GM19035 (cell line): ENCODE measurements around the gene LRIT2.
A peak's percentile ranks its signal among the peaks of the same experiment; 100 is the strongest.

Source experiments
- ATAC-seq: cut with Tn5 transposase; IDR thresholded peaks from one replicate; pipeline ENCODE4 v1.9.1; 2021; ENCODE audit not compliant: unreplicated experiment

The LRIT2 gene

GRCh38 chr10:84243759-84244158, 18.4 kb upstream of the LRIT2 start:
- no peak for ATAC-seq

DNA sequence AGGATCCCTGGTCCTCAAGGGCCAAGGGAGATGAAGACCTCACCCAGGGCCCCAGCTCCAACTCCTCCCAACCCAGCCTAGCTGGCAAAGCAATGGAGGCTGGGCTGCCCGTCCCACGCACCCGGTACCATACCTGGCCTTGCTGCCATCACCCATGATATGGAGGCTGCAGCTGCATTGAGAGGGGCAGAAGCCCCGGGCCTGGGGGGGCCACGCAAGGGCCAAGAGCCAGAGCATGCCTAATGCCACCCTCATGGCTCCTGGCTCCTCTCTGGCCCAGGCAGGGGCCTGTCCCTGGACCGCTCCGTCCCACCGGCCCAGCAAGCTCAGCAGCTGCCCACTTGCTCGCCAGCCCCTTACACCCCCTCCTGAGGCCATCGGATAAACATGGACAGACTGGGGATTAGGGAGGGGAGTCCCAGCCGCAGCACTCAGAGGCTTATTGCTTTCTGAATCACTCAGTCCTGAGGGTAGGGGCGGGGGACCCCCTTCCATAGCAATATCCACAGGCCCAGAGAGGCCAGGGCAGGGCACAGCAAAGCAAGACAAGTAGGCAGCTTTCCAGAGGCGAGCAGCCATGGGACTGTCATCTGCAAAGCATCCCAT, 15.9 kb upstream of the LRIT2 start, which contains the start of gene LRIT1:
TSS of gene LRIT1 (minus strand) at position 362 of the 606 bp plus-strand sequence. CDS start at position 255, 107 bp downstream.
- no peak for ATAC-seq

- ATAC-seq = no peak
Observed at GRCh38 chr10:84238909-84239308, 13.6 kb upstream of the LRIT2 start.

- no peak for ATAC-seq
Observed at GRCh38 chr10:84237199-84238051, 12.1 kb upstream of the LRIT2 start.

- no peak for ATAC-seq
Observed at GRCh38 chr10:84236807-84237198, 11.5 kb upstream of the LRIT2 start.

DNA sequence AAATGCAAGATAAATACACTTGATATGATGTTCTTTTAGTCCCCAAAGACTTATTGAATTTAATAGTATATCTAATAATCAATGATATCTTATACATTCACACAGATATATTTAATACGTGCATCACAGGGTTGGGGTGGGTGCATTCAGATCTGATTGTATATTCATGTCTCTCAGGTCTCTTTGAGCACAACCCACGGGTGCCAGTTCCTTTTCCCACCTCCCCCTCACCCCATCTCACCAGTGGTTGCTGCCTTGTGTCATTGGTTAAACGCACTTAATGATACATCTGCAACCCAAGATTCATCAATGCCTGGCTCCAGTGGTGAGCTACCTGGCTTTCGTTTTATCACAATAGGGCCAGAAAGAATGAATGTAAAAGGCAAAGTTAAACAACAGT, 9.8 kb upstream of the LRIT2 start:
- no peak for ATAC-seq

DNA sequence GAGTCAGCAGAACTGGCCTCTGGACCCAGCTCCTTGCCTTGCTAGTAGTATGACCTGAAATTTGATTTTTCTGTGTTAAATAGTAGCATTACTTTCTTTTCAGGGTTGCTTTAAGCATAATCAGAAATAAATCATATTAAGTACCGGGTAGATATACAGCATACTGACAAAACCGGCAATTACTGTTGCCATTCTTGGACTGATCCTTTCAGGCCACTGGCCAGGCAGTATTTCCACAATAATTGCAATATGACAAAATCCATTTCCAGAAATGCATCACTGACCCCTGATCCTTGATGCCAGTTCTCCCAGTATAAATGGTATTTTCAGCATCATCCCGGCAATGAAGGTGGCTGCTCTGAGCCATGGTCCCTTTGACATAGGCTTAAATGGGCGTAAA, 9.1 kb upstream of the LRIT2 start:
- no peak for ATAC-seq

DNA sequence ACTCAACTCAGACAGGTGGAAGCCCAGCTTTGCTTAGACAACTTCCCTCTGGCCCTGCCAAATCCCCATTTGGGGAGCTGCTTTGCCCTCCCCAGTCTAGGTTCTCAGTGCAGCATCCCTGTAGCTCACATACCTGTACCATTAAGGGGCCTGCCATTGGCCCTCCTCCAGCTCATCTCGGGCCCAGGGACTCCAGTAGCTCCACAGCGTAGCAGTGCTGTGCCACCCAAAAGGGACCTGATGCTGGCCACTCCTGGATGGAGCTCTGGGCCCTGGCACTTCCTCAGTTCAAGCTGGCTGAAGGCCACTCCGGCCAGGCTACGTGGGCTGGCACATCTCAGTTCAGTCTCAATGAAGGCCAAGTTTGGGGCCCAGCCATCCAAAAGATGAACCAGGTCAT, 8.6 kb upstream of the LRIT2 start:
- no peak for ATAC-seq

- ATAC-seq = no peak
Observed at GRCh38 chr10:84232376-84232775, 7.0 kb upstream of the LRIT2 start.

- ATAC-seq = no peak
Observed at GRCh38 chr10:84230359-84230758, 5.0 kb upstream of the LRIT2 start.

DNA sequence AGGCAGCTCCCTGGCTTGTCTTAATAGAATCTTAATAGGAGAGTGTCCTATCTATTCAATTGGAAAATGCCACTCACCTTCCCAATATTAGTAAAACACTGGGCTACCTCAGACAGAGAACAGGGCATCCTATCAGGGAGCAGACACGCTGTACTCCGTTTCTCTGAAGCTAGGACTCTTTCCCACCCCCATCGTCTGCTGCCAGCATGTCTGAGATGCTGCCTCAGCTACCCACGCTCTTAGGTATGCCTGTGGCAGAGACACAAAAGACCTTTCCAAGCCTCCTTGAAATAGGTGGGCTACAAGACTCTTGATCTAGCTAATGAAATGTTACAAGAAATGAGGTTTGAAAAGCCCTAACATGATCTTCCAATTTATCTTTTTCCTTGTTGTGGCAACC, 2.5 kb upstream of the LRIT2 start:
- ATAC-seq = no peak

DNA sequence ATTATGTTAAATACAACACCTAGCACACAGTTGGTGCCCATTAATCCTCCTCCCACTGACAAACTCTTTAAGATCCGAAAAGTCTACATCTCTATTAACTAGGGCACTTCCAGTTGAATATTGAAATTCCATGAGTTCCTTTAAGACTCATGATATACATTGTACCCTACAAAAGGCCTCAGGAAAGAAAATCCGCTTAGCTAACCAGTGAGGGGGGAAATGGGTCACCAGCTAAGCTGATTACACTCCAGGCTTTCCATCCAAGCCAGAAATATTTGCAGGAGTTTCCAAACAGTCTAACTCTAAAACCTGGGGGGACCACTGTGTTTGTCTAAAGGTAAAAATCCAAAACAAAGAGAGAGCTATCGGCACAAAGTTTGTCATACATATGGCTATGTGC, 1.3 kb upstream of the LRIT2 start:
- no peak for ATAC-seq

GRCh38 chr10:84224411-84225028, 824 bp downstream of the LRIT2 start:
- ATAC-seq = no peak

DNA sequence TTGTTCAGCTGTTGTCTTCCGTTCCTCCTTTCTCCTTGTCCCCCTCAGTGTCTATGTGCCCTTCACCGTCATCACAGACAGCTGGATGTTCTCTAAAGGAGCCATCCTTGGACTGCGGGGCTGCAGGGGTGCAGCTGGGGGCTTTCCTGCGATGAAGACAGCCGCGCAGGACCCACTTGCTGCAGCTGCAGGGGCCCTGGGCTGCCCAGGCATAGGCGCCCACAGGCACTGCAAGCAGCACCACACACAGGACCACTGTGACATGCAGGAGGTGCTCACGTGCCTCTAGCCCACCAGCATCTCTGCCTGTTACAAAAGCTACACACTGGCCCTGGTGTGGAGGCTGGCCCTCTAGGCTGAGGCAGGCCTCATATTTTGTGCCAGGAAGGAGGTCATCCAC, 3.4 kb downstream of the LRIT2 start:
- no peak for ATAC-seq

GRCh38 chr10:84217746-84218145, 7.6 kb downstream of the LRIT2 start:
- no peak for ATAC-seq

- ATAC-seq = no peak
Observed at GRCh38 chr10:84216834-84217233, 8.5 kb downstream of the LRIT2 start.

DNA sequence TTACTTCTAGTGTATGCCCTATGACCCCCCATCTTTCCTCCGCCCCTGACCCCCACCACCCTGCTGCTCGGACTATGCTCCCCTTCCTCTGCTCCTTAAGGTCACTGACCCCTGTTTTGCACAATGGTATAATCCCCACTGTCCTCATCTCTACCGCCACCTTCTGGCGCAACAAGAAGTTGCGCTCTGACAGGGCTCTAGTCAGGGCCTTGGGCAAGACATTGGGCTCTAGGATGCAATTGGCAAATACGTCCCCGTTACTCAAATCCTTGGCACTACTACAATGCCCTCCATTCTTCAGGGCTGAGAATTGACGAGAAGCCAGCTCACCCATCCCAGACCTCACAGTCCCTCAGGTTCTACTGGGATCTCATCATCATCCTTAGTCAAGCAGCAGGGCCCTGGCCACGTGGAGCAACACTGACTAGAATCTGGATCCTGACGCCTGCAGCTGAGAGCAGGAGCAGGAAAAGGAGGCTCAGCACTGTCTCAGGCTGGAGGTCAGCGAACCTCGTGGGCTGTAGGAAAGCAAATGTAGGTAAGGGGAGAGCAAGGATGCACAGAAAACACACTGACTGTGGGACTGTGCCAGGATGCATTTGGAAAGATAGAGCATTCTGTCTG, 10.6 kb downstream of the LRIT2 start:
- ATAC-seq = peak; percentile 93

GRCh38 chr10:84214046-84214572, 11.2 kb downstream of the LRIT2 start:
- ATAC-seq = peak; percentile 29

DNA sequence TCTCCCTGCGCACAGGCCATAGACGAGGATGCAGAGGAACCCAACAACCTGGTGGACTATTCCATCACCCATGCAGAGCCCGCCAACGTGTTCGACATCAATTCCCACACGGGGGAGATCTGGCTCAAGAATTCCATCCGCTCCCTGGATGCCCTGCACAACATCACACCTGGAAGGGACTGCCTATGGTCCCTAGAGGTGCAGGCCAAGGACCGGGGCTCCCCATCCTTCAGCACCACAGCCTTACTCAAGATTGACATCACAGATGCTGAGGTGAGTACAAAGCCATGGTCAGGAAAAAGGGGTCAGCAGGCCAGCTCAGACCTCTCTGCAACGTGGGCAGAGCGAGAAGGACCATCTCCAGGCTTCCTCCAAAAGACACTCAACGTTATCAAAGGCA, 12.3 kb downstream of the LRIT2 start:
- no peak for ATAC-seq

GRCh38 chr10:84212014-84212413, 13.3 kb downstream of the LRIT2 start:
- no peak for ATAC-seq

GRCh38 chr10:84211566-84211965, 13.8 kb downstream of the LRIT2 start:
- ATAC-seq = no peak
